Measurements from ENCODE around the gene SRCAP. TPM values are rescaled to one million over a fixed set of nuclear protein-coding genes. Genes with fewer than 3 reads are reported as not detected.

SRCAP gene
- total RNA-seq, 1 experiment from 2014 or later: 58.5 TPM

DNA sequence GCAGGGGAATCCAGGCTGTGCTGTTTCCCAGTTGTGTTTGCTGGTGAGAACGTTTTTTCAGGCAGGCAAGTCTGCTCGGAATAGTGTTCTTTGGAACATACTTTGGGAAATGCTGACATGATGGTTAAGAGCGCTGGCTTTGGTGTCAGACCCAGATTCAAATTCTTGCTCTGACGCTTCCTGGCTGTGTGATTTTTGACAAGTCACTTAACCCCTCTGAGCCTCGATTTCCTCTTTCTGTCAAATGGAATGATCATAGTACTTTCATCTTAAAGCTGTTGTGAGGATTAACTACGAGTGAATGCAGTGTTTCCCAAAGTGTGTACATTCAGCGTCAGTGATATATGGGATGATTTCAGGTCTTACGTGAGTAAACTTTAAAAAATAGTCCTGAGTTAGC, 35.9 kb upstream of the SRCAP start (continued):
- TF ChIP-seq, protein P1, sequence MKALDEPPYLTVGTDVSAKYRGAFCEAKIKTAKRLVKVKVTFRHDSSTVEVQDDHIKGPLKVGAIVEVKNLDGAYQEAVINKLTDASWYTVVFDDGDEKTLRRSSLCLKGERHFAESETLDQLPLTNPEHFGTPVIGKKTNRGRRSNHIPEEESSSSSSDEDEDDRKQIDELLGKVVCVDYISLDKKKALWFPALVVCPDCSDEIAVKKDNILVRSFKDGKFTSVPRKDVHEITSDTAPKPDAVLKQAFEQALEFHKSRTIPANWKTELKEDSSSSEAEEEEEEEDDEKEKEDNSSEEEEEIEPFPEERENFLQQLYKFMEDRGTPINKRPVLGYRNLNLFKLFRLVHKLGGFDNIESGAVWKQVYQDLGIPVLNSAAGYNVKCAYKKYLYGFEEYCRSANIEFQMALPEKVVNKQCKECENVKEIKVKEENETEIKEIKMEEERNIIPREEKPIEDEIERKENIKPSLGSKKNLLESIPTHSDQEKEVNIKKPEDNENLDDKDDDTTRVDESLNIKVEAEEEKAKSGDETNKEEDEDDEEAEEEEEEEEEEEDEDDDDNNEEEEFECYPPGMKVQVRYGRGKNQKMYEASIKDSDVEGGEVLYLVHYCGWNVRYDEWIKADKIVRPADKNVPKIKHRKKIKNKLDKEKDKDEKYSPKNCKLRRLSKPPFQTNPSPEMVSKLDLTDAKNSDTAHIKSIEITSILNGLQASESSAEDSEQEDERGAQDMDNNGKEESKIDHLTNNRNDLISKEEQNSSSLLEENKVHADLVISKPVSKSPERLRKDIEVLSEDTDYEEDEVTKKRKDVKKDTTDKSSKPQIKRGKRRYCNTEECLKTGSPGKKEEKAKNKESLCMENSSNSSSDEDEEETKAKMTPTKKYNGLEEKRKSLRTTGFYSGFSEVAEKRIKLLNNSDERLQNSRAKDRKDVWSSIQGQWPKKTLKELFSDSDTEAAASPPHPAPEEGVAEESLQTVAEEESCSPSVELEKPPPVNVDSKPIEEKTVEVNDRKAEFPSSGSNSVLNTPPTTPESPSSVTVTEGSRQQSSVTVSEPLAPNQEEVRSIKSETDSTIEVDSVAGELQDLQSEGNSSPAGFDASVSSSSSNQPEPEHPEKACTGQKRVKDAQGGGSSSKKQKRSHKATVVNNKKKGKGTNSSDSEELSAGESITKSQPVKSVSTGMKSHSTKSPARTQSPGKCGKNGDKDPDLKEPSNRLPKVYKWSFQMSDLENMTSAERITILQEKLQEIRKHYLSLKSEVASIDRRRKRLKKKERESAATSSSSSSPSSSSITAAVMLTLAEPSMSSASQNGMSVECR (CRISPR knock-in tag; IDR thresholded peaks at IDR 0.05; ENCODE audit: borderline replicate concordance): no peak

DNA sequence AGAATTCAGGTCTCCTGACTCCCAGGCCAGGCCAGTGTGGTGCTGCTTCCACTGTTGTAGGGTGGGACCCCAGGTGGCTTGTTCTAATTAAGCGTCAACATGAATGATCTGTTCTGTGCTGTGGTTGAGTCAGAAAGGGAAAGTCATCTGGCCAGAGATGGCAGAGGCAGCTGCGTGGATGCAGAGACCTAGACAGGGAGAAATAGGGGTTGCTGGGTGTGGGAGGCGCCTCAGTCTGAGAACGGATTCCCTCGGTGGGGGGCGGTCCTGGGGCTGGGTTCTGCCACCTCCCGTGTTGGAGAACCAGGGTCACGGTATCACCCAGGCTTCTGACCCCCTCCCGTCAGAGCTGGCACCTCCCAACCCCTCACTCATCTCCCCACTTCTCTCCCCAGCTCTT, 35.2 kb upstream of the SRCAP start:
- Mint-ChIP-seq H3K4me3 (no peak overlapping the region), H3K27ac (no peak overlapping the region), H3K36me3 (peaks cover 34% of the 10 kb centered on the region), H3K9me3 (no peaks in the 10 kb centered on the region), H3K4me1 (peaks cover 4% of the 10 kb centered on the region; the same call in 1 of the 2 replicates), H3K27me3 (ENCODE audit: low read depth) (peaks cover 78% of the 10 kb centered on the region)
- no peak for ATAC-seq
- CTCF ChIA-PET: no interaction called here
- POLR2A ChIA-PET: no interaction called here
- DNase-seq (ENCODE audit: low spot score): no peak
- no peak for TF ChIP-seq IRF2 (CRISPR knock-in tag; IDR thresholded peaks at IDR 0.05; ENCODE audit: borderline replicate concordance, low read depth)
- TF ChIP-seq SOX15 (CRISPR knock-in tag; IDR thresholded peaks at IDR 0.05): no peak
- TF ChIP-seq, protein P2, sequence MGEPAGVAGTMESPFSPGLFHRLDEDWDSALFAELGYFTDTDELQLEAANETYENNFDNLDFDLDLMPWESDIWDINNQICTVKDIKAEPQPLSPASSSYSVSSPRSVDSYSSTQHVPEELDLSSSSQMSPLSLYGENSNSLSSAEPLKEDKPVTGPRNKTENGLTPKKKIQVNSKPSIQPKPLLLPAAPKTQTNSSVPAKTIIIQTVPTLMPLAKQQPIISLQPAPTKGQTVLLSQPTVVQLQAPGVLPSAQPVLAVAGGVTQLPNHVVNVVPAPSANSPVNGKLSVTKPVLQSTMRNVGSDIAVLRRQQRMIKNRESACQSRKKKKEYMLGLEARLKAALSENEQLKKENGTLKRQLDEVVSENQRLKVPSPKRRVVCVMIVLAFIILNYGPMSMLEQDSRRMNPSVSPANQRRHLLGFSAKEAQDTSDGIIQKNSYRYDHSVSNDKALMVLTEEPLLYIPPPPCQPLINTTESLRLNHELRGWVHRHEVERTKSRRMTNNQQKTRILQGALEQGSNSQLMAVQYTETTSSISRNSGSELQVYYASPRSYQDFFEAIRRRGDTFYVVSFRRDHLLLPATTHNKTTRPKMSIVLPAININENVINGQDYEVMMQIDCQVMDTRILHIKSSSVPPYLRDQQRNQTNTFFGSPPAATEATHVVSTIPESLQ (CRISPR knock-in tag; IDR thresholded peaks at IDR 0.05): no peak
- TF ChIP-seq ETV6 (CRISPR knock-in tag; IDR thresholded peaks at IDR 0.05): no peak
- TF ChIP-seq, protein P3, sequence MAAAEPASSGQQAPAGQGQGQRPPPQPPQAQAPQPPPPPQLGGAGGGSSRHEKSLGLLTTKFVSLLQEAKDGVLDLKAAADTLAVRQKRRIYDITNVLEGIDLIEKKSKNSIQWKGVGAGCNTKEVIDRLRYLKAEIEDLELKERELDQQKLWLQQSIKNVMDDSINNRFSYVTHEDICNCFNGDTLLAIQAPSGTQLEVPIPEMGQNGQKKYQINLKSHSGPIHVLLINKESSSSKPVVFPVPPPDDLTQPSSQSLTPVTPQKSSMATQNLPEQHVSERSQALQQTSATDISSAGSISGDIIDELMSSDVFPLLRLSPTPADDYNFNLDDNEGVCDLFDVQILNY (CRISPR knock-in tag; IDR thresholded peaks at IDR 0.05): no peak
- no peak for TF ChIP-seq SMAD4 (CRISPR knock-in tag; IDR thresholded peaks at IDR 0.05)
- no peak for TF ChIP-seq NR1H2 (CRISPR knock-in tag; IDR thresholded peaks at IDR 0.05)

DNA sequence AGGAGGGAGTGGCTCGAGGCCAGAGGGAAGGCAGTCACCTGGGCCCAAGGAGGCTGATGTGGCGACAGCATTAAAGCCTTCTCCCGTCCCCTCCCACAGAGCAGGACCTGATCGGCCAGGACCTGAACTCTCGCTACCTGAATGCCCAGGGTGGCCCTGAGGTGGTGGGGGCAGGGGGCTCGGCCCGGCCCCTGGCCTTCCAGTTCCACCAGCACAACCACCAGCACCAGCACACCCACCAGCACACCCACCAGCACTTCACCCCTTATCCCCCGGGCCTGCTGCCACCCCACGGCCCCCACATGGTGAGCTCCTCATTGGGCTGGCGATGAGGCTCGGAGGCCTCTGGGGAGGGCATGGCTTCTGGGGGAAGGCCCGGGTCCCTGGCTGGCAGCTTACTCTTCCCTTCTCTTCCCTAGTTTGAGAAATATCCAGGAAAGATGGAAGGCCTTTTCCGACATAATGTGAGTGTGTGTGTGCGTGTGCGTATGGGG, 34.3 kb upstream of the SRCAP start:
- no peak for DNase-seq (ENCODE audit: low spot score)
- Mint-ChIP-seq H3K4me3 (no peak overlapping the region), H3K9me3 (no peaks in the 10 kb centered on the region), H3K27me3 (ENCODE audit: low read depth) (peaks cover 81% of the 10 kb centered on the region), H3K36me3 (peaks cover 34% of the 10 kb centered on the region), H3K4me1 (peaks cover 4% of the 10 kb centered on the region; the same call in 1 of the 2 replicates), H3K27ac (no peak overlapping the region)
- TF ChIP-seq RORB (CRISPR knock-in tag; IDR thresholded peaks at IDR 0.05) (no peak), FOXK1 (CRISPR knock-in tag; IDR thresholded peaks at IDR 0.05) (no peak)
- TF ChIP-seq, protein P4, sequence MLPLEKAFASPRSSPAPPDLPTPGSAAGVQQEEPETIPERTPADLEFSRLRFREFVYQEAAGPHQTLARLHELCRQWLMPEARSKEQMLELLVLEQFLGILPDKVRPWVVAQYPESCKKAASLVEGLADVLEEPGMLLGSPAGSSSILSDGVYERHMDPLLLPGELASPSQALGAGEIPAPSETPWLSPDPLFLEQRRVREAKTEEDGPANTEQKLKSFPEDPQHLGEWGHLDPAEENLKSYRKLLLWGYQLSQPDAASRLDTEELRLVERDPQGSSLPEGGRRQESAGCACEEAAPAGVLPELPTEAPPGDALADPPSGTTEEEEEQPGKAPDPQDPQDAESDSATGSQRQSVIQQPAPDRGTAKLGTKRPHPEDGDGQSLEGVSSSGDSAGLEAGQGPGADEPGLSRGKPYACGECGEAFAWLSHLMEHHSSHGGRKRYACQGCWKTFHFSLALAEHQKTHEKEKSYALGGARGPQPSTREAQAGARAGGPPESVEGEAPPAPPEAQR (CRISPR knock-in tag; IDR thresholded peaks at IDR 0.05): no peak
- TF ChIP-seq, protein P1 (CRISPR knock-in tag; IDR thresholded peaks at IDR 0.05; ENCODE audit: borderline replicate concordance): no peak
- TF ChIP-seq, protein P5, sequence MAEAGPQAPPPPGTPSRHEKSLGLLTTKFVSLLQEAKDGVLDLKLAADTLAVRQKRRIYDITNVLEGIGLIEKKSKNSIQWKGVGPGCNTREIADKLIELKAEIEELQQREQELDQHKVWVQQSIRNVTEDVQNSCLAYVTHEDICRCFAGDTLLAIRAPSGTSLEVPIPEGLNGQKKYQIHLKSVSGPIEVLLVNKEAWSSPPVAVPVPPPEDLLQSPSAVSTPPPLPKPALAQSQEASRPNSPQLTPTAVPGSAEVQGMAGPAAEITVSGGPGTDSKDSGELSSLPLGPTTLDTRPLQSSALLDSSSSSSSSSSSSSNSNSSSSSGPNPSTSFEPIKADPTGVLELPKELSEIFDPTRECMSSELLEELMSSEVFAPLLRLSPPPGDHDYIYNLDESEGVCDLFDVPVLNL (CRISPR knock-in tag; IDR thresholded peaks at IDR 0.05; ENCODE audit: borderline replicate concordance, low read depth): no peak
- ChIA-PET POLR2A (no interaction called here), CTCF (interaction anchor here (1.5 kb wide), 1 partner anchor 29 kb away, joined by 7 read pairs; no protein-coding TSS in a partner anchor)
- ATAC-seq: no peak

Measured in WTC11 (cell line).